GM23338 (cell line): ENCODE results near the gene MPP1. TPM values are rescaled to one million over a fixed set of nuclear protein-coding genes. Genes with fewer than 3 reads are reported as not detected.

Experiments
- ATAC-seq: fragments of 200-7000 bp; cut with Tn5 transposase; 3 replicates; pipeline ENCODE4 v1.9.1; 2020
- DNase-seq: peaks from one replicate; pipeline ENCODE4 v3.0.0-alpha.2; 2015; ENCODE audit warnings: low spot score
- H2AFZ ChIP-seq: fragments of 200-600 bp; sonication (generic); 2 replicates; pipeline ENCODE4 v1.8.0; 2016; ENCODE audit warnings: antibody characterized with exemption, mild to moderate bottlenecking, moderate library complexity
- H3F3A ChIP-seq: fragments of 200-600 bp; sonication (generic); replicated peaks from 2 replicates; pipeline ENCODE4 v1.8.0; 2017; ENCODE audit warnings: antibody characterized with exemption, mixed run types, low read depth
- H3K27ac ChIP-seq: fragments of 200-600 bp; sonication (generic); 2 replicates; pipeline ENCODE4 v1.6.1; 2016; ENCODE audit warnings: low read depth
- H3K27me3 ChIP-seq: fragments of 200-600 bp; sonication (generic); 2 replicates; pipeline ENCODE4 v1.8.0; 2016; ENCODE audit warnings: mild to moderate bottlenecking, mixed run types, moderate library complexity; ENCODE audit not compliant: insufficient read depth
- H3K36me3 ChIP-seq: fragments of 200-600 bp; sonication (generic); 2 replicates; pipeline ENCODE4 v1.8.0; 2016; ENCODE audit warnings: mild to moderate bottlenecking; ENCODE audit not compliant: insufficient read depth
- H3K4me1 ChIP-seq: fragments of 200-600 bp; sonication (generic); 2 replicates; pipeline ENCODE4 v1.8.0; 2016; ENCODE audit warnings: mild to moderate bottlenecking, moderate library complexity; ENCODE audit not compliant: insufficient read depth
- H3K4me2 ChIP-seq: fragments of 200-600 bp; sonication (generic); 2 replicates; pipeline ENCODE4 v1.7.1; 2017; ENCODE audit warnings: mixed run types
- H3K4me3 ChIP-seq: fragments of 200-600 bp; sonication (generic); 2 replicates; pipeline ENCODE4 v1.6.1; 2016; ENCODE audit warnings: mixed run types
- H3K79me2 ChIP-seq: fragments of 200-600 bp; sonication (generic); replicated peaks from 2 replicates; pipeline ENCODE4 v1.8.0; 2017; ENCODE audit warnings: mild to moderate bottlenecking; ENCODE audit not compliant: insufficient read depth
- H3K9me2 ChIP-seq: fragments of 200-600 bp; sonication (generic); 2 replicates; pipeline ENCODE4 v1.8.0; 2017; ENCODE audit not compliant: insufficient read depth
- H4K20me1 ChIP-seq: fragments of 200-600 bp; sonication (generic); replicated peaks from 2 replicates; pipeline ENCODE4 v1.8.0; 2017; ENCODE audit warnings: mild to moderate bottlenecking; ENCODE audit not compliant: insufficient read depth
- H3K27ac Mint-ChIP-seq: 2 replicates; pipeline ENCODE4 v1.8.0; 2020; ENCODE audit warnings: inconsistent platforms, mild to moderate bottlenecking, moderate library complexity, mixed read lengths
- H3K27me3 Mint-ChIP-seq: 3 replicates; pipeline ENCODE4 v1.8.0; 2022; ENCODE audit warnings: low read depth, mild to moderate bottlenecking, moderate library complexity, mixed read lengths, inconsistent platforms; ENCODE audit not compliant: insufficient read depth, poor library complexity
- H3K36me3 Mint-ChIP-seq: 3 replicates; pipeline ENCODE4 v1.8.0; 2021; ENCODE audit warnings: low read depth, mild to moderate bottlenecking, inconsistent platforms, moderate library complexity, mixed read lengths
- H3K4me1 Mint-ChIP-seq: 3 replicates; pipeline ENCODE4 v1.8.0; 2020; ENCODE audit warnings: mild to moderate bottlenecking, inconsistent platforms, mixed read lengths
- H3K4me3 Mint-ChIP-seq: 3 replicates; pipeline ENCODE4 v1.8.0; 2021; ENCODE audit warnings: moderate library complexity, mild to moderate bottlenecking, inconsistent platforms, mixed read lengths
- H3K9me3 Mint-ChIP-seq: 3 replicates; pipeline ENCODE4 v1.8.0; 2020; ENCODE audit warnings: moderate library complexity, mild to moderate bottlenecking, inconsistent platforms, mixed read lengths
- EZH2 ChIP-seq: fragments of 200-600 bp; sonication (generic); IDR thresholded peaks from one replicate; pipeline ENCODE4 v1.8.0; 2017; ENCODE audit warnings: antibody characterized with exemption, mild to moderate bottlenecking, low read depth; ENCODE audit not compliant: unreplicated experiment
- EZH2phosphoT487 ChIP-seq: fragments of 200-600 bp; sonication (generic); IDR thresholded peaks from one replicate; pipeline ENCODE4 v1.8.1; 2018; ENCODE audit warnings: antibody characterized with exemption; ENCODE audit not compliant: unreplicated experiment
- JUNB ChIP-seq: IDR thresholded peaks from one replicate; pipeline ENCODE4 v1.6.1; 2016; ENCODE audit warnings: antibody characterized with exemption; ENCODE audit not compliant: unreplicated experiment
- ZNF114 ChIP-seq: fragments of 250-450 bp; sonication (Bioruptor Pico); IDR thresholded peaks from 2 replicates; pipeline ENCODE4 v1.5.0; 2020; ENCODE audit warnings: mild to moderate bottlenecking, moderate library complexity
- ZNF331 ChIP-seq: fragments of 250-450 bp; sonication (Bioruptor Pico); IDR thresholded peaks from 2 replicates; pipeline ENCODE4 v1.5.0; 2020; ENCODE audit warnings: low read depth, mild to moderate bottlenecking, moderate library complexity
- polyA plus RNA-seq: library from polyadenylated mRNA; unstranded; fragments of >200 nt; fragmentation: Nextera tagmentation; extraction: Ambion mirVana; gene quantifications from 2 replicates; pipeline ENCODE4 v1.2.1, GENCODE V29; 2016
- total RNA-seq: library from RNA; depleted of rRNA; stranded (reverse); fragments of >200 nt; shearing (Covaris generic); gene quantifications from 2 replicates; pipeline ENCODE4 v1.2.3, GENCODE V29; 2014
- TF ChIP-seq, protein P1 (sequence below): IDR thresholded peaks from one replicate; pipeline ENCODE4 v1.6.1; 2018; ENCODE audit warnings: antibody characterized with exemption; ENCODE audit not compliant: unreplicated experiment
- TF ChIP-seq, protein P2 (sequence below), 2 experiments: fragments of 200-600 bp in 1 of 2; sonication (generic) in 1 of 2; conservative IDR thresholded peaks; 2 replicates each; pipeline versions ENCODE4 v1.5.1 to v1.6.1; 2016 to 2017; ENCODE audit warnings: antibody characterized with exemption in 2 of 2, low read depth in 2 of 2, mild to moderate bottlenecking in 2 of 2, moderate library complexity in 1 of 2
- TF ChIP-seq, protein P3 (sequence below): IDR thresholded peaks from 2 replicates; pipeline ENCODE4 v1.6.1; 2016; ENCODE audit warnings: antibody characterized with exemption

MPP1 gene
- total and polyA plus RNA-seq, 2 experiments from 2014 or later = 18.7 to 27.2 TPM

DNA sequence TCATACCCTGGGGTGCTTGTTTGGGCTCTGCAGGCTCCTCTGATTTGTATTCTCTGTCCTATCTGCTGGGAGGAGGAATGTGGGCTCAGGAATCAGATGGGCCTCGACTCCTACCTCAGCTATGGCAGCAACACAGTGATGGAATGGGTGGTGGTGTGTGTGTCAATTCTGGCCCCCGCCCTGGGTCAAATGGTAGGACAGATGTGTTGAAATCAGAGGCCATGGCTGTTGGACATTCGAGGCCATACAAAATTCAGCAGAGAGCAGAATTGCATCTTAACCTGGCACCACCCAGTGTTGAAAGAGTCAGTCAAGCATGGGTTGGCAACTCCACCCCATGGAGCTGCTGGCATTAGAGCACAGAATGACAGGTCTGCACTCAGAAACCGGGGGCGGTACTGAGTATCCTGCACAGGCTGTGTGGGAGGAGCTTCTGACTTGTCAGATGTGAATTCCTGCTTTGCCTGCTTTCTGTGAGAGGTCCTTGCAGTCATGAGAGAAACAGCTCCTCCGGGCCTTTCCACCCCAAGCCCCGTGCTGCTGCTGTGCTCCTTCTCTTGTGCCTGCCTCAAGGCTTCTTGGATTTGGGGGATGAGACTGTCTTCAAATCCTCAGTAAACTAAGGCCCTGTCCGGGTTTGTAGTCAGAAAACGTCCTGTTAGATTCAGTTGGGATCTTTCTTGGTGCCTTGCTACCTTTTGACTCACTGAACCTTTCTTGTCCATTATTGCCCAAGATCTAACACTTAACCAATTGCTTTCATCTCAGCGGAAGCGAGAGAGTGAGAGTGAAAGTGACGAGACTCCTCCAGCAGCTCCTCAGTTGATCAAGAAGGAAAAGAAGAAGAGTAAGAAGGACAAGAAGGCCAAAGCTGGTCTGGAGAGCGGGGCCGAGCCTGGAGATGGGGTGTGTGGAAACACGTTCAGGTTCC lies 29.6 kb downstream of the MPP1 start:
- Histone ChIP-seq H3K27me3 (no peaks in the 10 kb centered on the region), H3K27ac (no peak overlapping the region), H3K4me3 (no peak overlapping the region), H3K79me2 (peaks cover 4% of the 10 kb centered on the region; the same call in 1 of the 2 replicates), H2AFZ (no peak overlapping the region), H4K20me1 (peaks cover 5% of the 10 kb centered on the region; the same call in 1 of the 2 replicates), H3K4me1 (no peaks in the 10 kb centered on the region), H3K4me2 (no peak overlapping the region), H3F3A (no peaks in the 10 kb centered on the region), H3K9me2 (no peaks in the 10 kb centered on the region), H3K36me3 (peaks cover 21% of the 10 kb centered on the region)
- ATAC-seq (no peak), DNase-seq (no peak)
- Mint-ChIP-seq H3K36me3 (peaks cover 80% of the 10 kb centered on the region), H3K9me3 (no peaks in the 10 kb centered on the region), H3K27ac (no peak overlapping the region), H3K4me1 (peaks cover 8% of the 10 kb centered on the region), H3K4me3 (no peak overlapping the region), H3K27me3 (peaks cover 1% of the 10 kb centered on the region)
- TF ChIP-seq EZH2 = no peak
- TF ChIP-seq, protein P1, sequence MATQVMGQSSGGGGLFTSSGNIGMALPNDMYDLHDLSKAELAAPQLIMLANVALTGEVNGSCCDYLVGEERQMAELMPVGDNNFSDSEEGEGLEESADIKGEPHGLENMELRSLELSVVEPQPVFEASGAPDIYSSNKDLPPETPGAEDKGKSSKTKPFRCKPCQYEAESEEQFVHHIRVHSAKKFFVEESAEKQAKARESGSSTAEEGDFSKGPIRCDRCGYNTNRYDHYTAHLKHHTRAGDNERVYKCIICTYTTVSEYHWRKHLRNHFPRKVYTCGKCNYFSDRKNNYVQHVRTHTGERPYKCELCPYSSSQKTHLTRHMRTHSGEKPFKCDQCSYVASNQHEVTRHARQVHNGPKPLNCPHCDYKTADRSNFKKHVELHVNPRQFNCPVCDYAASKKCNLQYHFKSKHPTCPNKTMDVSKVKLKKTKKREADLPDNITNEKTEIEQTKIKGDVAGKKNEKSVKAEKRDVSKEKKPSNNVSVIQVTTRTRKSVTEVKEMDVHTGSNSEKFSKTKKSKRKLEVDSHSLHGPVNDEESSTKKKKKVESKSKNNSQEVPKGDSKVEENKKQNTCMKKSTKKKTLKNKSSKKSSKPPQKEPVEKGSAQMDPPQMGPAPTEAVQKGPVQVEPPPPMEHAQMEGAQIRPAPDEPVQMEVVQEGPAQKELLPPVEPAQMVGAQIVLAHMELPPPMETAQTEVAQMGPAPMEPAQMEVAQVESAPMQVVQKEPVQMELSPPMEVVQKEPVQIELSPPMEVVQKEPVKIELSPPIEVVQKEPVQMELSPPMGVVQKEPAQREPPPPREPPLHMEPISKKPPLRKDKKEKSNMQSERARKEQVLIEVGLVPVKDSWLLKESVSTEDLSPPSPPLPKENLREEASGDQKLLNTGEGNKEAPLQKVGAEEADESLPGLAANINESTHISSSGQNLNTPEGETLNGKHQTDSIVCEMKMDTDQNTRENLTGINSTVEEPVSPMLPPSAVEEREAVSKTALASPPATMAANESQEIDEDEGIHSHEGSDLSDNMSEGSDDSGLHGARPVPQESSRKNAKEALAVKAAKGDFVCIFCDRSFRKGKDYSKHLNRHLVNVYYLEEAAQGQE = no peak
- TF ChIP-seq, protein P2, sequence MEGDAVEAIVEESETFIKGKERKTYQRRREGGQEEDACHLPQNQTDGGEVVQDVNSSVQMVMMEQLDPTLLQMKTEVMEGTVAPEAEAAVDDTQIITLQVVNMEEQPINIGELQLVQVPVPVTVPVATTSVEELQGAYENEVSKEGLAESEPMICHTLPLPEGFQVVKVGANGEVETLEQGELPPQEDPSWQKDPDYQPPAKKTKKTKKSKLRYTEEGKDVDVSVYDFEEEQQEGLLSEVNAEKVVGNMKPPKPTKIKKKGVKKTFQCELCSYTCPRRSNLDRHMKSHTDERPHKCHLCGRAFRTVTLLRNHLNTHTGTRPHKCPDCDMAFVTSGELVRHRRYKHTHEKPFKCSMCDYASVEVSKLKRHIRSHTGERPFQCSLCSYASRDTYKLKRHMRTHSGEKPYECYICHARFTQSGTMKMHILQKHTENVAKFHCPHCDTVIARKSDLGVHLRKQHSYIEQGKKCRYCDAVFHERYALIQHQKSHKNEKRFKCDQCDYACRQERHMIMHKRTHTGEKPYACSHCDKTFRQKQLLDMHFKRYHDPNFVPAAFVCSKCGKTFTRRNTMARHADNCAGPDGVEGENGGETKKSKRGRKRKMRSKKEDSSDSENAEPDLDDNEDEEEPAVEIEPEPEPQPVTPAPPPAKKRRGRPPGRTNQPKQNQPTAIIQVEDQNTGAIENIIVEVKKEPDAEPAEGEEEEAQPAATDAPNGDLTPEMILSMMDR (conservative IDR thresholded peaks at IDR 0.05; ENCODE audit: low read depth in 2 of 2) = no peak
- TF ChIP-seq JUNB = no peak
- no peak for TF ChIP-seq EZH2phosphoT487
- TF ChIP-seq, protein P3, sequence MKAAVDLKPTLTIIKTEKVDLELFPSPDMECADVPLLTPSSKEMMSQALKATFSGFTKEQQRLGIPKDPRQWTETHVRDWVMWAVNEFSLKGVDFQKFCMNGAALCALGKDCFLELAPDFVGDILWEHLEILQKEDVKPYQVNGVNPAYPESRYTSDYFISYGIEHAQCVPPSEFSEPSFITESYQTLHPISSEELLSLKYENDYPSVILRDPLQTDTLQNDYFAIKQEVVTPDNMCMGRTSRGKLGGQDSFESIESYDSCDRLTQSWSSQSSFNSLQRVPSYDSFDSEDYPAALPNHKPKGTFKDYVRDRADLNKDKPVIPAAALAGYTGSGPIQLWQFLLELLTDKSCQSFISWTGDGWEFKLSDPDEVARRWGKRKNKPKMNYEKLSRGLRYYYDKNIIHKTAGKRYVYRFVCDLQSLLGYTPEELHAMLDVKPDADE = no peak
- no peak for TF ChIP-seq ZNF331 (CRISPR knock-in tag)
- no peak for TF ChIP-seq ZNF114
